ENCODE results near the gene OR1K1. TPM values are rescaled to one million over a fixed set of nuclear protein-coding genes. Genes with fewer than 3 reads are reported as not detected.
"Not testable (repeated sequence)": the region's sequence is repeated elsewhere in the genome, so short reads cannot be mapped to it uniquely, and the experiment has no call there.

Gene OR1K1
- total RNA-seq, 2 experiments from 2014 or later: not detected

DNA sequence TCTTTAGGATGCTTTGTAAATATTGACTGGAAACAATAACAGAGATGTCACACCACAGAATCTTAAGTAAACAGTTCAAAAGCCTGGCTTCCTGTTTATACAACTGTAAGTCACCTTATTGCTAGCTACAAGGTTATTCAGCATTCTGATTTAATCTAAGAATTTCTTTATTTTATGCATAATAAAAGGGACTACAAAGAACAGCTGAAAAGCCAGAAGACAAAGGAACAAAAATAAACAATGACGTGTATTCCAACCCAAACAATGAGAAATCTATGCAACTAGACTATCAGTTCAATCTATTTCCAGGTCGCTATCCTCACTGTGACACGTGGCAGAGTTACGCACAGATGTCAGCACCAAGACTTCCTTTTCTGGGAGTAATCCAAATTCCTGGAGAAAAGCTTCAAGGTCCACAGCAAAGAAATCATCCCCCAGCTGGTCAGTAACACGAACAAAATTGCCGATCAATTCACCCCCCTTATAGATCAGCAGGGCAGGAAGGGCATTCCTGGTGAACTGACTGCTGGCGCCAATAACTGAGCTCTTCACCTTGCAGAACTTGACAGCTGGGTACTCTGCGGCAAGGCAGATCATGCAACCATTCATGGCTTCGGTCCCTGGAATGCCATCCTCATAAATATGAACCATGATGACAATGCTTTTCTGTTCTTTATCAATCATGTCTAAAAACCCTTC, 20.0 kb downstream of the OR1K1 start:
- DNase-seq (no peak), ATAC-seq (ENCODE audit: low read depth) (no peak)
- H3K27ac Mint-ChIP-seq: no peak overlapping the region
- POLR2A ChIA-PET: interaction anchor here (0.5 to 1.8 kb wide), 2 partner anchors 8 to 431 kb away, joined by 3 to 10 read pairs; partner anchors contain the start of gene PDCL
- H3K4me1 Mint-ChIP-seq: peaks cover 32% of the 10 kb centered on the region
- H3K4me3 Mint-ChIP-seq: no peak overlapping the region
- no peaks in the 10 kb centered on the region for H3K9me3 Mint-ChIP-seq
- peaks cover 25% of the 10 kb centered on the region for H3K36me3 Mint-ChIP-seq
- H3K27me3 Mint-ChIP-seq: no peaks in the 10 kb centered on the region

DNA sequence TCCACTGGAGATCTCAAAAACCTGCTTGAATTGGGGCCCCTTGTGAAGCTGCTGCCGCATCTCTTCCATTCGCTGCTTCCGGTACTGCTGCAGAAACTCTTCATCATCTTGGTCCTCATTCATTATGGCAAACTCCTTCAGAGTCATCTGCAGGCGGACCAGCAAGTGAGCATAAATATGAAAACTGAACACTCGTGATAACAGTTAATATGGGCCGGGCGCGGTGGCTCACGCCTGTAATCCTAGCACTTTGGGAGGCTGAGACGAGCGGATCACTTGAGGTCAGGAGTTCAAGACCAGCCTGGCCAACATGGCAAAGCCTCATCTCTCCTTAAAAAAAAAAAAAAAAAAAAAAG, 20.5 kb downstream of the OR1K1 start:
- POLR2A ChIA-PET: interaction anchor here (1.8 kb wide), 1 partner anchor 8 kb away, joined by 10 read pairs; the partner anchor contains the start of gene PDCL
- Mint-ChIP-seq H3K9me3 (no peaks in the 10 kb centered on the region), H3K4me3 (no peak overlapping the region), H3K4me1 (peaks cover 32% of the 10 kb centered on the region), H3K36me3 (peaks cover 23% of the 10 kb centered on the region), H3K27me3 (no peaks in the 10 kb centered on the region), H3K27ac (no peak overlapping the region)
- no peak for DNase-seq
- ATAC-seq (ENCODE audit: low read depth): no peak

DNA sequence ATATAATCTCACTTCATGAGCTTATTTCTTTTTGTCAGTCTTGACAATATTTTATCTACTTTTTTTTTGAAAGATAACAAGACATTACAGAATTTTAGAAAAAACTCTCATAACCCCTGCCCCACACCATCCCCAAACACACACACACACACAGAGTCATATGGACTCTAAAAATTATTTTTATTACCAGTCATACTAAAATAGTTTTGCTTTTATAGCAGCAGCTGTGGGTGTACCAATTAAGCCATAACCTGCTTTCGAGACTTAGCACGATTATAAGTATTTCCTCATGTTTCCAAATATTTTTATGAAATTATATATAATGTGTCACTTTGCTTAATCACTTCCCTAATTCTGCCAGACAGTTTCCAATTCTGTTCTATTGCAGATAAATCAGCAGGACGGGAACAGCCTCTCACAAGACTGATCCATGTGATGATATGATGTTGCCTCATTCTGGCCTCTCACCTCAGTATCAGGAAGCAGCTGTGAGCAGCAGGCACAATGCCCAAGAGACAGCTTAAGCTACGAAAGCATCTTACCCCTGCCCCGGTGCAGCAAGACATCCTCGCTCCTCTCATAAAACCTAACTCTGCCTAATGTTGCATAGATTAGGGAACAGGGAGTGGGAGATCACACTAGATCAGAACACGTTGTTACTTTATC, 21.5 kb downstream of the OR1K1 start:
- ATAC-seq (ENCODE audit: low read depth) (no peak), DNase-seq (no peak)
- peak overlapping the region; percentile 11 for H3K27ac Mint-ChIP-seq
- peaks cover 25% of the 10 kb centered on the region for H3K4me1 Mint-ChIP-seq
- POLR2A ChIA-PET: no interaction called here
- H3K9me3 Mint-ChIP-seq: no peaks in the 10 kb centered on the region
- no peaks in the 10 kb centered on the region for H3K27me3 Mint-ChIP-seq
- no peak overlapping the region for H3K4me3 Mint-ChIP-seq
- H3K36me3 Mint-ChIP-seq: peaks cover 26% of the 10 kb centered on the region

DNA sequence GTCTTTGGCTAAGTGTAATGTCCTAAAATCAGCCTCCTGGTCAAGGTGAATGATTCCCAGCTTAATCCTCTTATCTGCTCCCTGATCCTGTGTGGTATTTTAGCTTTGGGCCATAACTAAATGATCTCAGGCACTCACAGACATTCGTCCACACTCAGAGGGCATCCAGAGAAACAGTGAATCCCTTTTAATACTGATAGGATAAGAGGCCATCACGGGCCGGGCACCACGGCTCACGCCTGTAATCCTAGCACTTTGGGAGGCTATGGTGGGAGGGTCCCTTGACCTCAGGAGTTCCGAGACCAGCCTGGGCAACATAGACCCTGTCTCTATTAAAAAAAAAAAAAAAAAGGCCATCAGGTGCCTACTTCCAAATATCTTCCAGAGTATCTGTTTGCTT, 22.1 kb downstream of the OR1K1 start:
- Mint-ChIP-seq H3K36me3 (peaks cover 25% of the 10 kb centered on the region), H3K4me3 (no peak overlapping the region), H3K9me3 (no peaks in the 10 kb centered on the region), H3K4me1 (peaks cover 28% of the 10 kb centered on the region), H3K27me3 (no peaks in the 10 kb centered on the region), H3K27ac (no peak overlapping the region)
- POLR2A ChIA-PET: no interaction called here
- ATAC-seq (ENCODE audit: low read depth): no peak
- no peak for DNase-seq

DNA sequence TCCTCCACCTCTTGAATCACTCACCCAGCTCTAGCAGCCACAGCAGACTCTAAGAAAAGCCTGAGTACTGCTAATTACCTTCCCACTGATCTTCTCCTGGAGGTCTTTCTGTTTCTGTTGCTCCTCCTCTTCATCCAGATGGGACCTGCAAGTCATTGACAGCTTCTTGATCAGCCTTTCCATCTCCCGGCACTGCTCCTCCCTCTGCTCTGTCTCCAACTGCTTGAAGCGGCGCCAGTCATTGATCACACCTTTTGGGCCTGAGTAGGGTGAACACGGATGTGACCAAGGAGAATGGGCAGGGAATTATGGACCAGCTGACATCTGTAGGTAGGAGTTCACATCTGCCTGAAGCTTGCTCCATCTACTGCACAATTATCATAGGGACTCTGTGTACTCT, 23.0 kb downstream of the OR1K1 start:
- H3K27me3 Mint-ChIP-seq: no peaks in the 10 kb centered on the region
- no peak for DNase-seq
- ATAC-seq (ENCODE audit: low read depth): no peak
- peaks cover 31% of the 10 kb centered on the region for H3K4me1 Mint-ChIP-seq
- POLR2A ChIA-PET: no interaction called here
- H3K27ac Mint-ChIP-seq: peak overlapping the region; percentile 26
- peaks cover 25% of the 10 kb centered on the region for H3K36me3 Mint-ChIP-seq
- H3K9me3 Mint-ChIP-seq: no peaks in the 10 kb centered on the region
- no peak overlapping the region for H3K4me3 Mint-ChIP-seq

DNA sequence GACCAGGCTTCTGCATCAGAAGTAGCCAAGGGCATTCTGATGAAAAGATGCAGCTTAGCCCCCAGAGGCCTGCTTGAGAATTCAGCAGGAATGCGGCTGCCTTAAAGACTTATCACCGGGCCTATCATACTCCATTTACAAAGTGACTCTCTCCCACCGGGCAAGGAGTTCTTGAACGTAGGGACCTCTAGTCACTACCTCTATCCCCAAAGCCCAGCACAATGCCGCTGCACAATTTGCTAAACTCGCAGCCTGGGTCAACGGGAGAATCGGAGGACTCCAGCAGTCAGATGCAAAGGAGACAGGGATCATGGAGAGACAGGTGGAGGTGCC, 27.8 kb downstream of the OR1K1 start:
- peak overlapping the region; percentile 100 for H3K4me3 Mint-ChIP-seq
- H3K9me3 Mint-ChIP-seq: no peaks in the 10 kb centered on the region
- DNase-seq: no peak
- no peaks in the 10 kb centered on the region for H3K27me3 Mint-ChIP-seq
- peak; percentile 2 for ATAC-seq (ENCODE audit: low read depth)
- POLR2A ChIA-PET: interaction anchor here (0.7 to 2.6 kb wide), 11 partner anchors 8 to 113 kb away, joined by 3 to 11 read pairs (median 5); partner anchors contain the start of genes RABGAP1, ZBTB26 and ZBTB6
- peaks cover 12% of the 10 kb centered on the region for H3K36me3 Mint-ChIP-seq
- peaks cover 30% of the 10 kb centered on the region for H3K4me1 Mint-ChIP-seq
- peak overlapping the region; percentile 95 for H3K27ac Mint-ChIP-seq

DNA sequence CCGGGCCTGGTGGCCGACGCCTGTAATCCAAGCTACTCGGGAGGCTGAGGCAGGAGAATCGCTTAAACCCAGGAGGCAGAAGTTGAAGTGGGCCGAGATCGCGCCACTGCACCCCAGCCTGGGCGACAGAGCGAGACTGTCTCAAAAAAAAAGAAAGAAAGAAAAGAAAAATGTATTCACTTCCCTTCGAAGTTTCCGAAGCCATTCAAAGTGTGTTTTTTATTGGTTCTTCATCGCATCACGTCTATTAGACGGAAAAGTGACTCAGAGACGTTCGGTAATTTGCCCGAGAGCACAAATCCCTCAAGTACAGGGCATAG, 29.0 kb downstream of the OR1K1 start:
- ATAC-seq (ENCODE audit: low read depth): not testable (repeated sequence)
- peak overlapping the region; percentile 100 for H3K4me3 Mint-ChIP-seq

DNA sequence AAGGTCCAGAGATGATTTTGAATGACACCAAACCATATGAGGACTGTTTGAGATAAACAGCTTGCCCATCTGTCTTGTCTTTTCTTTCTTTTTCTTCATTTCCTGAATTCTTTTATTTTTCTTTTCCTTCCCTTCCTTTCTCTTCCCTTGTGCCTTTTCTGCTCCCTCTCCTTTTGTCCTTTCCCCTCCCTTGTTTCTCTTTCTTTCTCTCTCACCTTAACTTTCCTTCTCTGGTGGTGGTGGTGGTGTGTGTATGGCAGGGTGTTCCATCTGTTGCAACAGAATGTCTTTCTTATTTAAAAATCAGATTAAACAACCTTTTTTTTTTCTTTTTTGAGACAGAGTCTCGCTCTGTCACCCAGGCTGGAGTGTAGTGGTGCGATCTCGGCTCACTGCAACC, 32.3 kb downstream of the OR1K1 start:
- H3K27ac Mint-ChIP-seq: no peak overlapping the region
- no peaks in the 10 kb centered on the region for H3K36me3 Mint-ChIP-seq
- DNase-seq (no peak), ATAC-seq (ENCODE audit: low read depth) (no peak)
- no peaks in the 10 kb centered on the region for H3K9me3 Mint-ChIP-seq
- H3K27me3 Mint-ChIP-seq: no peaks in the 10 kb centered on the region
- peaks cover 19% of the 10 kb centered on the region for H3K4me1 Mint-ChIP-seq
- POLR2A ChIA-PET: interaction anchor here (0.8 kb wide), 1 partner anchor 28 kb away, joined by 4 read pairs; no protein-coding TSS in a partner anchor
- H3K4me3 Mint-ChIP-seq: no peak overlapping the region

More for the DNA sequence above, 29.0 kb downstream of the OR1K1 start:
- H3K9me3 Mint-ChIP-seq, H3K36me3 Mint-ChIP-seq, H3K27me3 Mint-ChIP-seq, DNase-seq: not testable (repeated sequence)
- peak overlapping the region; percentile 95 for H3K27ac Mint-ChIP-seq
- POLR2A ChIA-PET: interaction anchor here (1.2 to 2.6 kb wide), 6 partner anchors 9 to 84 kb away, joined by 5 to 11 read pairs (median 8); partner anchors contain the start of gene ZBTB6
- H3K4me1 Mint-ChIP-seq: peaks cover 27% of the 10 kb centered on the region

DNA sequence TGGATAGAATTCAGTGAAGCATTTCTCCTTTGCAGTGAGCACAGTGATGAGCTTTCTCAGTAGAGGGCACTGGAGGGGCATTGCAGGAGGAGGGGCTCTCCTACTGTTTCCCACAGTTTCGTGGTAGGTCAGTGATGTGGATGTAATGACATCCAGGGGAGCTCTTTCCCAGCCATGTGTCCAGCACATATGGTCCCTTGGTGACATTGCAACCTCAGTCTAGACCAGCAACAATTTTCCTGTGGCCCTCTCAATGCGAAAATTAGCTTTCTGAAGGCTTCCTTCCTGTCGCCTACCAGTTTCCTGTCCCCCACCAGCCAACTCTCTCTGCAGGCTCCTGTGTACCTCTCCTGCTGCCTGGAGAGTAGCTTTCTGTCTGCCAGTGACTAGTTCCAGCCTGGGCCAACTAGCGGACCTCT, 35.4 kb downstream of the OR1K1 start:
- no peaks in the 10 kb centered on the region for H3K36me3 Mint-ChIP-seq
- POLR2A ChIA-PET: interaction anchor here (0.8 to 3.3 kb wide), 10 partner anchors 9 to 1381 kb away, joined by 3 to 25 read pairs (median 5); partner anchors contain the start of genes RABGAP1, RBM18, RC3H2 and ZBTB26
- no peaks in the 10 kb centered on the region for H3K27me3 Mint-ChIP-seq
- peak; percentile 50 for DNase-seq
- no peaks in the 10 kb centered on the region for H3K9me3 Mint-ChIP-seq
- ATAC-seq (ENCODE audit: low read depth): peak; percentile 89
- H3K4me1 Mint-ChIP-seq: peaks cover 22% of the 10 kb centered on the region
- H3K4me3 Mint-ChIP-seq: peak overlapping the region; percentile 74
- H3K27ac Mint-ChIP-seq: peak overlapping the region; percentile 93

DNA sequence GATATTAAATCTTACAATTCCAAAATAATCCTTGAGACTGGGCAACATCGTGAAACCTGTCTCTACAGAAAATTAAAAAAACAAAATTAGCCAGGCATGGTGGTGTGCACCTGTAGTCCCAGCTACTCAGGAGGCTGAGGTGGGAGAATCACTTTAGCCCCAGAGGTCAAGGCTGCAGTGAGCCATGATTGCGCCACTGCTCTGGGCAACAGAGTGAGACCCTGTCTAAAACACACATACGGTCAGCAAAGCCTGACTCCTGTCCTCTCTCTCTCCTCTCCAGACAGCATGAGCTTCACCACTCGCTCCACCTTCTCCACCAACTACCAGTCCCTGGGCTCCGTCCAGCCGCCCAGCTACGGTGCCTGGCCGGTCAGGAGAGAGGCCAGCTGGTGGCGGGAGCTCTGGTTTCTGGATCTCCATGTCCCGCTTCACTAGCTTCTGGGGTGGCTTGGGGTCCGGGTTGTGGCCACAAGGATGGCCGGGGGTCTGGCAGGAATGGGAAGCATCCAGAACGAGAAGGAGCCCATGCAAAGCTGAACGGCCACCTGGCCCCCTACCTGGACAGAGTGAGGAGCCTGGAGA, 37.4 kb downstream of the OR1K1 start:
- no peak overlapping the region for H3K27ac Mint-ChIP-seq
- H3K27me3 Mint-ChIP-seq: no peaks in the 10 kb centered on the region
- H3K9me3 Mint-ChIP-seq: peaks cover 1% of the 10 kb centered on the region
- no peak for ATAC-seq (ENCODE audit: low read depth)
- H3K36me3 Mint-ChIP-seq: no peaks in the 10 kb centered on the region
- POLR2A ChIA-PET: interaction anchor here (1.5 to 3.3 kb wide), 2 partner anchors 10 to 67 kb away, joined by 4 to 25 read pairs; partner anchors contain the start of genes PDCL and RC3H2
- DNase-seq: no peak
- no peak overlapping the region for H3K4me3 Mint-ChIP-seq
- peaks cover 19% of the 10 kb centered on the region for H3K4me1 Mint-ChIP-seq

DNA sequence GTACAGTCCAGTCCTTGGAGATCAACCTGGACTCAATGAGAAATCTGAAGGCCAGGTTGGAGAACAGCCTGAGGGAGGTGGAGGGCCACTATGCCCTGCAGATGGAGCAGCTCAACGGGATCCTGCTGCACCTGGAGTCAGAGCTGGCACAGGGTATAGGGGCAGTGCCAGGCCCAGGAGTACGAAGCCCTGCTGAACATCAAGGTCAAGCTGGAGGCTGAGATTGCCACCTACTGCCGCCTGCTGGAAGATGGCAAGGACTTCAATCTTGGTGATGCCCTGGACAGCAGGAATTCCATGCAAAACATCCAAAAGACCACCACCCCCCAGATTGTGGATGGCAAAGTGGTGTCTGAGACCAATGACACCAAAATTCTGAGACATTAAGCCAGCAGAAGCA, 38.5 kb downstream of the OR1K1 start:
- not testable (repeated sequence) for H3K4me3 Mint-ChIP-seq; ATAC-seq (ENCODE audit: low read depth); H3K9me3 Mint-ChIP-seq; H3K36me3 Mint-ChIP-seq; H3K27me3 Mint-ChIP-seq; H3K27ac Mint-ChIP-seq; DNase-seq
- peaks cover 17% of the 10 kb centered on the region for H3K4me1 Mint-ChIP-seq
- POLR2A ChIA-PET: interaction anchor here (1.5 kb wide), 1 partner anchor 11 kb away, joined by 4 read pairs; the partner anchor contains the start of gene PDCL

DNA sequence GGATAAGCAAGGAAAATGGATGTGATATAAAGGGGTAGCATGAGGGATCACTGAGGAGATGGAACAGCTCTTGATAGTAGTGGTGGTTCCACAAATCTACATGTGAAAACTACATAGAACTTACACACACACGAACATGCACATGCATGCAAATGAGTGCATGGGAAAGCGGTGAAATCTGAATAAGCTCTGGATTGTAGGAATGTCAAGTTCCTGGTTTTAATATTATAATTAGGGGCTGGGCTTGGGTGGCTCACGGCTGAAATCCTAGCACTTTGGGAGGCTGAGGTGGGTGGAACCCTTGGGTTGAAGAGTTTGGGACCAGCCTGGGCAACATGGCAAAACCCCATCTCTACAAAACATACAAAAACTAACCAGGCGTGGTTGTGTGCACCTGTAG, 41.6 kb downstream of the OR1K1 start:
- Mint-ChIP-seq H3K4me1 (peaks cover 22% of the 10 kb centered on the region), H3K36me3 (peaks cover 19% of the 10 kb centered on the region), H3K27ac (no peak overlapping the region), H3K4me3 (no peak overlapping the region), H3K9me3 (peaks cover 4% of the 10 kb centered on the region), H3K27me3 (no peaks in the 10 kb centered on the region)
- DNase-seq: no peak
- POLR2A ChIA-PET: interaction anchor here (0.6 kb wide), 1 partner anchor 11 kb away, joined by 3 read pairs; no protein-coding TSS in a partner anchor
- ATAC-seq (ENCODE audit: low read depth): no peak

DNA sequence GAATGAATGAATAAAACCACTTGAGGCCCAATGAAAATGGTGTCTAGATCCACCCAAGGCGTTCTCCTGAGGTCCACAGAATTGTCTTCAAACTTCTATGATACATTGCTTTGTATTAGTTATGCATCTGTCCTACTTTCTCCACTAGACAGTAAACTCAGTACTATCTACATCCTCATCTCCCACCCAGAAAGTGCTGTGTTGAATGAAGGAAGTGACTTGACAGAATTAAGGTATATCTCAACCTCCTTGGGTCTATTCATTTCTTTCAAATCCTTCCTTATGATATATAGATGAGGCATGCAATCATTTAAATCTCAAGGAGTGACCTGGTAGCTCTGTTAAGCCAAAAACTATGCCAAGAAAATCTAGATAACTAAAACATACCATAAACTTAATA, 44.2 kb downstream of the OR1K1 start:
- Mint-ChIP-seq H3K4me3 (no peak overlapping the region), H3K36me3 (peaks cover 29% of the 10 kb centered on the region), H3K27me3 (no peaks in the 10 kb centered on the region), H3K4me1 (peaks cover 28% of the 10 kb centered on the region), H3K27ac (peak overlapping the region; percentile 15), H3K9me3 (peaks cover 4% of the 10 kb centered on the region)
- POLR2A ChIA-PET: interaction anchor here (0.6 to 1.9 kb wide), 3 partner anchors 9 to 16 kb away, joined by 3 to 7 read pairs (median 5); partner anchors contain the start of gene PDCL
- DNase-seq: no peak
- ATAC-seq (ENCODE audit: low read depth): no peak

Data from activated naive CD8-positive, alpha-beta T cell treated with anti-CD3 and anti-CD28 coated beads, Interleukin-2, amount 10 ng/mL, durations not matched to agents 7 days and 5 days (primary cell).